H1 (cell line): ENCODE data around the gene NFATC1. TPM values are rescaled to one million over a fixed set of nuclear protein-coding genes. Genes with fewer than 3 reads are reported as not detected.
A peak's percentile ranks its signal among the peaks of the same experiment; 100 is the strongest.

Experiments
- CTCF ChIA-PET: fragments of 300-600 bp; sonication (Branson Sonifier 250); formaldehyde crosslinking; loops from one replicate; lab custom pipeline; 2021; ENCODE audit not compliant: partially characterized antibody; lab: Charles Lee
- POLR2A ChIA-PET: fragments of 300-600 bp; sonication (Branson Sonifier 250); formaldehyde crosslinking; loops from one replicate; lab custom pipeline; 2021; ENCODE audit warnings: inconsistent platforms; ENCODE audit not compliant: partially characterized antibody; lab: Charles Lee
- DNase-seq, 2 experiments: peaks; one replicate each; pipeline versions ENCODE4 v3.0.0 to v3.0.0-alpha.2; 2010 to 2022; ENCODE audit warnings: low spot score in 2 of 2, low read depth in 1 of 2, mixed read lengths in 1 of 2
- FAIRE-seq: peaks from 2 replicates; lab custom pipeline; 2011; peaks lifted over from hg19 to GRCh38; lab: Jason Lieb, UNC
- H2AFZ ChIP-seq: 2 replicates; pipeline ENCODE4 v1.8.1; 2012; ENCODE audit warnings: low read length, inconsistent platforms
- H2AK5ac ChIP-seq: 2 replicates; pipeline ENCODE4 v1.6.1; 2013; ENCODE audit warnings: low read depth, low read length
- H2BK120ac ChIP-seq: replicated peaks from 2 replicates; pipeline ENCODE3; 2013; ENCODE audit warnings: low read depth, low read length, inconsistent platforms
- H2BK12ac ChIP-seq: 2 replicates; pipeline ENCODE4 v1.6.1; 2013; ENCODE audit warnings: low read depth, low read length
- H2BK15ac ChIP-seq: 2 replicates; pipeline ENCODE4 v1.6.1; 2013; ENCODE audit warnings: low read length
- H2BK20ac ChIP-seq: 2 replicates; pipeline ENCODE4 v1.6.1; 2013; ENCODE audit warnings: low read length
- H2BK5ac ChIP-seq: 2 replicates; pipeline ENCODE4 v1.6.1; 2013; ENCODE audit warnings: low read depth, low read length
- H3K14ac ChIP-seq: 2 replicates; pipeline ENCODE4 v1.6.1; 2013; ENCODE audit warnings: inconsistent platforms; ENCODE audit not compliant: insufficient read length
- H3K18ac ChIP-seq: 2 replicates; pipeline ENCODE4 v1.6.1; 2013; ENCODE audit warnings: low read length; ENCODE audit errors: extremely low read depth
- H3K23ac ChIP-seq: 2 replicates; pipeline ENCODE4 v1.6.1; 2013; ENCODE audit warnings: inconsistent platforms; ENCODE audit not compliant: insufficient read length
- H3K23me2 ChIP-seq: 2 replicates; pipeline ENCODE4 v1.6.1; 2013; ENCODE audit warnings: low read depth, low read length
- H3K27ac ChIP-seq: 2 replicates; pipeline ENCODE4 v1.6.1; 2011; ENCODE audit warnings: low read depth, low read length, inconsistent platforms
- H3K27me3 ChIP-seq, 4 experiments: replicated peaks in 1 of 4; 1 replicate in 1 of 4; 2 replicates in 3 of 4; pipeline versions ENCODE4 v1.6.1 to v1.8.1; 2011 to 2013; ENCODE audit warnings: low read length in 3 of 4, mild to moderate bottlenecking in 3 of 4, inconsistent platforms in 2 of 4, mixed read lengths in 2 of 4, moderate library complexity in 1 of 4; ENCODE audit not compliant: control insufficient read depth in 3 of 4, insufficient read depth in 3 of 4; ENCODE audit errors: extremely low read depth in 1 of 4
- H3K36me3 ChIP-seq, 4 experiments: 2 replicates each; pipeline versions ENCODE4 v1.6.1 to v1.8.1; 2011 to 2013; ENCODE audit warnings: mild to moderate bottlenecking in 4 of 4, low read length in 3 of 4, moderate library complexity in 2 of 4, control low read depth in 1 of 4, inconsistent platforms in 1 of 4; ENCODE audit not compliant: insufficient read depth in 4 of 4, control insufficient read depth in 2 of 4
- H3K4ac ChIP-seq: replicated peaks from 2 replicates; pipeline ENCODE3; 2013; ENCODE audit warnings: low read length, low read depth, mixed read lengths, inconsistent platforms; ENCODE audit not compliant: insufficient read length
- H3K4me1 ChIP-seq, 4 experiments: replicated peaks in 1 of 4; 1 replicate in 1 of 4; 2 replicates in 3 of 4; pipeline versions ENCODE4 v1.6.1 to v1.8.1; 2011 to 2013; ENCODE audit warnings: low read length in 3 of 4, inconsistent platforms in 2 of 4, mixed read lengths in 1 of 4; ENCODE audit not compliant: insufficient read depth in 4 of 4, control insufficient read depth in 3 of 4
- H3K4me2 ChIP-seq, 2 experiments: 2 replicates each; pipeline versions ENCODE4 v1.6.1 to v1.8.1; 2011 to 2013; ENCODE audit warnings: low read depth in 2 of 2, low read length in 2 of 2, control low read depth in 1 of 2, inconsistent platforms in 1 of 2, mild to moderate bottlenecking in 1 of 2; ENCODE audit not compliant: insufficient read depth in 1 of 2
- H3K4me3 ChIP-seq, 4 experiments: fragments of 200-600, 300-600 bp in 1 of 4; sonication (generic), shearing (Covaris generic), sonication (Bioruptor Twin) in 1 of 4; 2 replicates each; pipeline versions ENCODE4 v1.5.1 to v1.8.1; 2011 to 2016; ENCODE audit warnings: low read length in 4 of 4, low read depth in 3 of 4, control low read depth in 2 of 4, inconsistent platforms in 2 of 4, mild to moderate bottlenecking in 2 of 4, mixed read lengths in 1 of 4, moderate library complexity in 1 of 4; ENCODE audit not compliant: insufficient read depth in 2 of 4; ENCODE audit errors: extremely low read depth in 1 of 4
- H3K56ac ChIP-seq: replicated peaks from 2 replicates; pipeline ENCODE3; 2013; ENCODE audit warnings: low read depth, mild to moderate bottlenecking, mixed read lengths, low read length, inconsistent platforms; ENCODE audit not compliant: insufficient read length
- H3K79me1 ChIP-seq: 2 replicates; pipeline ENCODE4 v1.6.1; 2013; ENCODE audit warnings: low read depth, low read length, control low read depth
- H3K79me2 ChIP-seq, 2 experiments: 2 replicates each; pipeline versions ENCODE4 v1.6.1 to v1.8.1; 2012 to 2013; ENCODE audit warnings: low read length in 2 of 2, mild to moderate bottlenecking in 2 of 2, inconsistent platforms in 1 of 2; ENCODE audit not compliant: insufficient read depth in 2 of 2, control insufficient read depth in 1 of 2
- H3K9ac ChIP-seq, 4 experiments: replicated peaks in 1 of 4; 1 replicate in 1 of 4; 2 replicates in 3 of 4; pipeline versions ENCODE4 v1.6.1 to v1.8.1; 2011 to 2013; ENCODE audit warnings: low read depth in 3 of 4, low read length in 3 of 4, control low read depth in 2 of 4, mild to moderate bottlenecking in 2 of 4, moderate library complexity in 2 of 4, inconsistent platforms in 1 of 4; ENCODE audit errors: extremely low read depth in 1 of 4
- H3K9me3 ChIP-seq, 2 experiments: 2 replicates each; pipeline versions ENCODE4 v1.6.1 to v1.8.1; 2012 to 2013; ENCODE audit warnings: mild to moderate bottlenecking in 2 of 2, moderate library complexity in 2 of 2, control low read depth in 1 of 2, inconsistent platforms in 1 of 2, low read depth in 1 of 2, low read length in 1 of 2, mixed read lengths in 1 of 2; ENCODE audit not compliant: insufficient read depth in 2 of 2
- H4K20me1 ChIP-seq, 2 experiments: replicated peaks in 1 of 2; 2 replicates each; pipeline versions ENCODE3 to v1.8.1; 2011 to 2013; ENCODE audit warnings: inconsistent platforms in 2 of 2, low read length in 2 of 2, mild to moderate bottlenecking in 1 of 2; ENCODE audit not compliant: insufficient read depth in 2 of 2, control insufficient read depth in 1 of 2
- H4K5ac ChIP-seq: 2 replicates; pipeline ENCODE4 v1.6.1; 2013; ENCODE audit warnings: low read length, low read depth, mixed read lengths, inconsistent platforms; ENCODE audit not compliant: insufficient read length
- H4K8ac ChIP-seq: 2 replicates; pipeline ENCODE4 v1.8.0; 2013; ENCODE audit warnings: mild to moderate bottlenecking, moderate library complexity, low read length, inconsistent platforms; ENCODE audit not compliant: insufficient read depth; ENCODE audit errors: extremely low read depth
- H4K91ac ChIP-seq: replicated peaks from 2 replicates; pipeline ENCODE3; 2013; ENCODE audit warnings: low read length, mixed read lengths, inconsistent platforms; ENCODE audit not compliant: insufficient read length
- BACH1 ChIP-seq: IDR thresholded peaks from 2 replicates; pipeline ENCODE4 v1.6.1; 2012; ENCODE audit warnings: low read length, improper control_type of control experiment
- EZH2 ChIP-seq: fragments of 200-600 bp; sonication (generic); IDR thresholded peaks from 2 replicates; pipeline ENCODE4 v1.7.1; 2012; ENCODE audit warnings: low read depth, mild to moderate bottlenecking, moderate library complexity, low read length, inconsistent platforms; ENCODE audit not compliant: severe bottlenecking
- HDAC6 ChIP-seq: IDR thresholded peaks from one replicate; pipeline ENCODE4 v1.7.1; 2012; ENCODE audit warnings: low read depth, mild to moderate bottlenecking, inconsistent platforms, low read length, moderate library complexity
- JUN ChIP-seq: IDR thresholded peaks from 2 replicates; pipeline ENCODE4 v1.6.1; 2011; ENCODE audit warnings: low read depth, mild to moderate bottlenecking, improper control_type of control experiment, low read length
- POLR2AphosphoS5 ChIP-seq: IDR thresholded peaks from 2 replicates; pipeline ENCODE4 v1.6.1; 2011; ENCODE audit warnings: low read depth, low read length
- POU5F1 ChIP-seq: IDR thresholded peaks from 2 replicates; pipeline ENCODE4 v1.6.1; 2011; ENCODE audit warnings: low read depth, mild to moderate bottlenecking, low read length, moderate library complexity
- RNF2 ChIP-seq: fragments of 200-900, 300-1000 bp; sonication (generic); IDR thresholded peaks from 2 replicates; pipeline ENCODE4 v1.7.1; 2016; ENCODE audit warnings: borderline replicate concordance, low read depth, mild to moderate bottlenecking, antibody characterized with exemption, low read length; ENCODE audit not compliant: poor library complexity, severe bottlenecking; ENCODE audit errors: missing control alignments
- SP1 ChIP-seq: IDR thresholded peaks from 2 replicates; pipeline ENCODE4 v1.6.1; 2011; ENCODE audit warnings: low read depth, low read length
- TAF7 ChIP-seq: optimal IDR thresholded peaks from 2 replicates; pipeline ENCODE3; 2011; ENCODE audit warnings: low read depth, mild to moderate bottlenecking, inconsistent platforms, low read length, moderate library complexity, borderline replicate concordance
- ZNF274 ChIP-seq: IDR thresholded peaks from 2 replicates; pipeline ENCODE4 v1.7.0; 2012; ENCODE audit warnings: low read length, borderline replicate concordance; ENCODE audit errors: extremely low read depth
- WGBS, 2 experiments: shearing (Covaris generic) in 1 of 2; methylation state at CpG; one replicate each; pipeline versions ENCODE4 v1.1.6 to v1.1.7; 2013 to 2015; ENCODE audit warnings: low lambda C conversion rate in 2 of 2, mixed read lengths in 2 of 2, inconsistent platforms in 1 of 2, low coverage in 1 of 2, missing lambda C conversion rate in 1 of 2; ENCODE audit not compliant: insufficient replicate concordance in 2 of 2, insufficient coverage in 1 of 2, insufficient read length in 1 of 2; ENCODE audit errors: extremely low coverage in 1 of 2, missing lambda C conversion rate in 1 of 2; 5-methylcytosine and 5-hydroxymethylcytosine counted together
- polyA plus RNA-seq, 7 experiments: library from polyadenylated mRNA; depleted of rRNA in 3 of 7; stranded (reverse) in 5 of 7; unstranded in 2 of 7; fragments of >200 nt in 5 of 7; fragments of 200-250 nt in 2 of 7; gene quantifications; 1 replicate in 5 of 7; 2 replicates in 1 of 7; 4 replicates in 1 of 7; pipeline versions ENCODE4 v1.2.1 to v1.2.3, GENCODE V29; 2011 to 2013; ENCODE audit warnings: missing spikeins in 2 of 7, mixed read lengths in 2 of 7
- total RNA-seq: library from RNA; stranded (reverse); fragmentation: NEBNext Ultra II Directional; extraction: Animal tissue kit (Norgen Biotek cat#: 25700); gene quantifications from 2 replicates; pipeline ENCODE4 v1.2.1, GENCODE V29; 2021
- TF ChIP-seq, protein P1 (sequence below): IDR thresholded peaks from 2 replicates; pipeline ENCODE4 v1.6.1; 2012; ENCODE audit warnings: inconsistent platforms
- TF ChIP-seq, protein P2 (sequence below): IDR thresholded peaks from 2 replicates; pipeline ENCODE4 v1.6.1; 2011; ENCODE audit warnings: low read length, improper control_type of control experiment

The NFATC1 gene
- total and polyA plus RNA-seq, 2 of the 8 experiments (the other 6 are each of a cell fraction or from before 2014, with no cell fraction given), result 2.0 to 6.6 TPM

DNA sequence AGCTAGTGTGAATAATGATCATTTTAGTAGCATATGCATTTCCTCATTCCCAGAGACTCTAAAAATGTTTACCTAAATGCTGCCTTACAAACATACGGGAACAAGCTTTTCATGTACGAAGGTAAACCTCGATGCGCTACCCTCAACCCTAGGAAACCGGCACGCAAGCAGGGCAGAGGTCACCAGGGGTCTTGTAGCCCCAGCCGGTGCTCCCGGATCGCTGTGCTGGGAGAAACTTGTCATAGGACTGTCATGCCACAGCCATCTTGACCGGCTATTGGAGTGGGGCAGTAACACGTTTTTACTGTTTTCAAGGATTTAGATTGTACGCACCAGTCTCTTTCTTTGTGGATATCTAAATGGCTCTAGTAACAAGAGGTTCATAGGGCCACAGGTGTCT is 34.8 kb upstream of the NFATC1 start:
- H2BK20ac ChIP-seq, result no peak overlapping the region
- CTCF ChIA-PET, result interaction anchor here (1.2 to 1.6 kb wide), 3 partner anchors 8 to 168 kb away, joined by 3 to 5 read pairs (median 4); no protein-coding TSS in a partner anchor
- H3K79me1 ChIP-seq, result no peaks in the 10 kb centered on the region
- no peak overlapping the region for H3K18ac ChIP-seq
- H4K20me1 ChIP-seq, result peaks cover 0 to 3% of the 10 kb centered on the region in 2 experiments
- H3K56ac ChIP-seq, result no peak overlapping the region
- no peaks in the 10 kb centered on the region for H3K27me3 ChIP-seq
- no peak for DNase-seq
- H3K14ac ChIP-seq, result no peak overlapping the region
- POLR2A ChIA-PET, result interaction anchor here (0.6 kb wide), 1 partner anchor 232 kb away, joined by 3 read pairs; no protein-coding TSS in a partner anchor
- H3K23me2 ChIP-seq, result no peaks in the 10 kb centered on the region
- H4K91ac ChIP-seq, result no peak overlapping the region
- no peak for FAIRE-seq
- 95% methylated on average over 12 of the region's 12 CpGs; no CpG with 5 or more reads in 1 of the 2 experiments for WGBS, 2 experiments
- H3K23ac ChIP-seq, result no peak overlapping the region
- H2AFZ ChIP-seq, result no peak overlapping the region
- peaks cover 0 to 20% (median 3%) of the 10 kb centered on the region in 4 experiments; a peak in 3 of 8 replicates for H3K36me3 ChIP-seq
- H4K5ac ChIP-seq, result no peak overlapping the region
- no peak overlapping the region for H3K4me2 ChIP-seq
- no peak overlapping the region for H4K8ac ChIP-seq
- peaks cover 0 to 3% of the 10 kb centered on the region in 2 experiments; a peak in 1 of 4 replicates for H3K9me3 ChIP-seq
- H3K9ac ChIP-seq, result no peak overlapping the region
- no peak overlapping the region for H2BK12ac ChIP-seq
- H2BK5ac ChIP-seq, result no peak overlapping the region
- H3K4ac ChIP-seq, result no peak overlapping the region
- no peaks in the 10 kb centered on the region; a peak in 1 of 7 replicates for H3K4me1 ChIP-seq
- no peak overlapping the region for H3K4me3 ChIP-seq
- no peak overlapping the region for H2BK120ac ChIP-seq
- H2AK5ac ChIP-seq, result no peak overlapping the region
- no peak overlapping the region for H2BK15ac ChIP-seq
- 0 out of 2 replicates have a peak overlapping the region, but pooled peaks have one; percentile 7 for H3K27ac ChIP-seq
- no peaks in the 10 kb centered on the region for H3K79me2 ChIP-seq
- TF ChIP-seq SP1 (no peak), POU5F1 (no peak), POLR2AphosphoS5 (no peak), TAF7 (no peak), EZH2 (no peak), HDAC6 (no peak), BACH1 (no peak), RNF2 (no peak), ZNF274 (no peak), JUN (no peak)
- TF ChIP-seq, protein P1, sequence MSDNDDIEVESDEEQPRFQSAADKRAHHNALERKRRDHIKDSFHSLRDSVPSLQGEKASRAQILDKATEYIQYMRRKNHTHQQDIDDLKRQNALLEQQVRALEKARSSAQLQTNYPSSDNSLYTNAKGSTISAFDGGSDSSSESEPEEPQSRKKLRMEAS, result no peak
- TF ChIP-seq, protein P2, sequence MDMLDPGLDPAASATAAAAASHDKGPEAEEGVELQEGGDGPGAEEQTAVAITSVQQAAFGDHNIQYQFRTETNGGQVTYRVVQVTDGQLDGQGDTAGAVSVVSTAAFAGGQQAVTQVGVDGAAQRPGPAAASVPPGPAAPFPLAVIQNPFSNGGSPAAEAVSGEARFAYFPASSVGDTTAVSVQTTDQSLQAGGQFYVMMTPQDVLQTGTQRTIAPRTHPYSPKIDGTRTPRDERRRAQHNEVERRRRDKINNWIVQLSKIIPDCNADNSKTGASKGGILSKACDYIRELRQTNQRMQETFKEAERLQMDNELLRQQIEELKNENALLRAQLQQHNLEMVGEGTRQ, result no peak
